Lower leg skin (tissue), 4 donors: ENCODE measurements around the gene DRD3. TPM values are rescaled to one million over a fixed set of nuclear protein-coding genes. Genes with fewer than 3 reads are reported as not detected.

Experiments
- DNase-seq, 2 donors: peaks; one replicate each; pipeline ENCODE4 v3.0.0-alpha.2; 2019; ENCODE audit warnings: low spot score in 2 of 2
- H3K4me3 ChIP-seq: fragments of 200-600 bp; sonication (generic); 2 replicates; pipeline ENCODE4 v1.5.1; 2017; ENCODE audit warnings: mild to moderate bottlenecking, low read depth; ENCODE audit not compliant: poor library complexity, severe bottlenecking
- CTCF ChIP-seq, 3 donors: fragments of 450-650 bp; IDR thresholded peaks; one replicate each; pipeline ENCODE4 v1.5.1; 2016; ENCODE audit warnings: antibody characterized with exemption in 3 of 3, mild to moderate bottlenecking in 3 of 3, moderate library complexity in 2 of 3
- POLR2A ChIP-seq, 2 donors: fragments of 450-650 bp; IDR thresholded peaks; one replicate each; pipeline ENCODE4 v1.6.1; 2016 to 2017; ENCODE audit warnings: antibody characterized with exemption in 2 of 2, mild to moderate bottlenecking in 1 of 2, moderate library complexity in 1 of 2
- WGBS, 2 donors: methylation state at CpG; one replicate each; pipeline ENCODE4 v1.1.5; 2018; 5-methylcytosine and 5-hydroxymethylcytosine counted together
- intact Hi-C: fragments of 100-400 bp; cut with DNase I; formaldehyde crosslinking; loops from one replicate; pipeline ENCODE4 v1.15.0; 2023; ENCODE audit warnings: low total_unique reads
- total RNA-seq, 4 donors: library from RNA; depleted of rRNA; stranded (reverse); fragments of >200 nt; gene quantifications; one replicate each; pipeline ENCODE4 v1.1.0, GENCODE V29; 2016

Gene DRD3
- total RNA-seq, 4 donors from 2014 or later: not detected

DNA sequence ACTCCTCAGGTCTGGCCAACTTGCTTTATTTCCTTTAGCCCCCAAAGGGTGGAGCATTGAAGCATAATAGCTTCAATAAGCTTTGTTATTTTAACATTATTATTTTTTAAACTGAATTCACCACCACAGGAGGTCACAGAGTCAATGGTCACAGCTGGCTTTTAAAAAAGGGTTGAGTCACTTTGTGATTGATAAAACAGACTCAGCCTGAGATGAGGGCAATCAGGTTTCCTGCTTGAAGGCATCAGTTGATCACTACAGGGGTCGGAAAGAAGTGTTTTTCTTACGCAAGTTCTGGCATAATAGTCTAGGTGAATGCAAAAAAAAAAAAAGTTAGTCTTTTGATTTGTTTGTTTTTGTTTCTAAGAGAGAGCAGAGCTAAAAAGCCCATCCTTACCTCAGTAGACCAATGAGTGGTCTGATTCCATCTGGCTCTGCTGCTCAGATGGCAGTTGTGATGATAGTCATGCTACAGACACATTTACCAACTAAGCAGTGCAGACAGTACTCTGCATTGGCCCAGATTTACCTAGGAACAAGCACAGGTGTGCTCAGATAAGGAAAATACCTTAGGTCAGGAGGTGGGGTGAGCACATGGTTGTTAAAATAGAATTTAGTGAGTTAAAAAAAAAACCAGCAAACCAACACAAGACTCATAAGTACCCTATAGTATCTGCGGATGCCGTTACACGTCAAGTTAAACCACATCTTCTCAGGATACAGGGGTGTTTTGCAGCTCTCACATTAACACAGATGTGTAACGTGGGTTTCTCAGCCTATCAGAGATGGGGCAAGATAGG, 35.9 kb upstream of the DRD3 start:
- intact Hi-C loops: no loop called here
- H3K4me3 ChIP-seq: no peak overlapping the region
- WGBS, 2 donors: 67% methylated on average over 6 of the region's 6 CpGs
- TF ChIP-seq CTCF (IDR thresholded peaks at IDR 0.05) (no peak), POLR2A (IDR thresholded peaks at IDR 0.05) (no peak)
- no peak for DNase-seq

DNA sequence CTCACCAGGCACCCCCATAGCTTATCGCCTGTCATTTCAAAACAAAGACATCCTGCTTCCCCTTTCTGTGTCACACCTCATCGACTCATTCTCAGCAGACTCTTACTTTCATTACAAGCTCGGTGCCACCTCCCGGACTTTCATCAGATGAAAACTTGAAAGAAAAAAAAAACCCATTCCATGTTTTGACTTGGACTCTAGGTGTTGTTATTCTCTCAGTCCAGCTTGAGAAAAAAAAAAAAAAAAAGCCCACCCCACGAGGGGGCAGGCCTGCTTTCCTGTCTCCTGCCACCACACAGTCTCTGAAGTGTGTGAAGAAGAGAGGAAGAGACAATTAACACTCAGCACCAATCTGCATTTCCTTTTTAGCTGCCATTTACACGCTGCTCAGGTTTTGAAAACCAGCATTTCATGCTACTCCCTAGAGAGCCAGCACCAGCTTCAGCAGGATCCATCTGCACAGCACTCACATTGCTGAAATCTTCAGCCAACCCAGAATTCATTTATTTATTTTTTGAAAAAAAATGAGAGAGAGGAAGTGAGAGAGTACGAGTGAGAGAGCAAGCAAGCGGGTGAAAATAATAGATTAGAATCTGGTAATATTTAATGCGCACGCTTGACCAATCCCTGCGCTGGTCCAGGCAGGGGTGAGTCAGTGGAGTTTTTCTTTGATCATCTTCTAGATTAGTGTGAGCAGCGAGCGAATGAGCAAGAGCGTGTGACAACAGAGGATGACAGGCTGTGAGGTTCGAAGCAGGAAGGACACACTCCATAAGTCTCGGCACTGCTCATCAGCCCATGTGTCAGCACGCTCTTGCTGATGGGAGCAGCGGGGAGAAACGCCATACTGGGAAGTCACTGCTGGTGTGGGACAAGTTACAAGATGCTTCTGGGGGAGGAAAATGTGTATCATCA, 35.0 kb upstream of the DRD3 start:
- intact Hi-C loops: no loop called here
- DNase-seq: peak in 1 of 2 donors; percentile 20
- 26 to 35% methylated on average over 19 of the region's 19 CpGs for WGBS, 2 donors
- H3K4me3 ChIP-seq: no peak overlapping the region
- TF ChIP-seq POLR2A (IDR thresholded peaks at IDR 0.05): no peak
- no peak for TF ChIP-seq CTCF (IDR thresholded peaks at IDR 0.05)

DNA sequence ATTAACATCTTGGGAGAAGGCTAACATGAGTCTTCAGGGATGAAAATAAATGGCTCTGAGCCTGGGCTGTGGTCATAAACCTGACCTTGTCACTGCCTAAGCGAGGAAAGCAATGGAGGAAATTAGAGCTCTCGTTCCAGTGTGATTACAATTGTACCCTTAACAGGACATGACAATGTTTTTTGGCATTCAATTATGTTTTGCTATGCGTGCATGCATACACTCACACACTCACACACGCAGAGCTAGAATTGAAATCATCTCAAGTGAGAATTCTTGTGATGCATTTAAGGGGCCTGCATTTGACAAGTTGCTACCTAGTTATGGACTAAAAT, 34.4 kb upstream of the DRD3 start:
- TF ChIP-seq CTCF (IDR thresholded peaks at IDR 0.05): no peak
- no peak for TF ChIP-seq POLR2A (IDR thresholded peaks at IDR 0.05)
- no peak for DNase-seq
- intact Hi-C loops: no loop called here
- H3K4me3 ChIP-seq: no peak overlapping the region
- WGBS, 2 donors: 42 to 50% methylated on average over 4 of the region's 4 CpGs

DNA sequence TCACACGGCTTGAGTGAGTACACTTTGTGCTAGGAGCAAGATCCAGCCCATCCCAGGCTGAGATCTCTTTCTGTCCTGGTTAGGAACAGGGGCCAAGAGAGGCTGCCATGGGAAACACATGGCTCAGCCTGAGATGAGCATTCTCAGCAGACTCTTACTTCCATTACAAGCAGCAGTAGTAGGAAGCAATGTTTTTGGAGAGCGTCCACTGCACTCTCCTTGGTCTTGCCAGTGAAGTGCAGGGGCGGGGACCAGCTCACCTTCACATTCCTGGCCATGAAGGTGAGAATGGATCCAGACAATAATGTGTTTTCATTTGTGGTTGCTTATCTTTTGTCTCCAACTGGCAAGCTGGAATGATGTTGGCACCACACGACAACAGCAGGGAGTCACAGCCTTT, 33.8 kb upstream of the DRD3 start:
- DNase-seq: no peak
- TF ChIP-seq CTCF (IDR thresholded peaks at IDR 0.05) (no peak), POLR2A (IDR thresholded peaks at IDR 0.05) (no peak)
- WGBS, 2 donors: 75 to 77% methylated on average over 4 of the region's 4 CpGs
- no peak overlapping the region for H3K4me3 ChIP-seq
- intact Hi-C loops: no loop called here

DNA sequence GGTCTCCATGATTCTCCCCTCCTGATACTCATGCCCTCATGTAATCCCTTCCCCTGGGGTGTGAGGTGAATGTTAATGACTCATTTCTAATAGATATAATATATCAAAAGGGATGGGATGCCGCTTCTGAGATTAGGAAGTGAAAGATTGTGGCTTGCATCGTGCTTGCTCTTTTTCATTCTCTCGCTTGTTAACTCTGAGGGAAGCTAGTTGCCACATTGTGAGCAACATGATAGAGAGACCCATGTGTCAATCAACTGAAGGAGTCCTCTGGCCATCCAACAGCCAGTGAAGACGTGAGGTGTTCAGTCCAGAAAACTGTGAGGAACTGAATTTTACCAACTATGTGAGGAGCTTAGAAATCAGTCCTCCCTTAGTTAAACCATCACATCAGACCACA, 28.9 kb upstream of the DRD3 start:
- H3K4me3 ChIP-seq: no peak overlapping the region
- DNase-seq: no peak
- TF ChIP-seq POLR2A (IDR thresholded peaks at IDR 0.05): no peak
- no peak for TF ChIP-seq CTCF (IDR thresholded peaks at IDR 0.05)
- intact Hi-C loops: no loop called here
- 81 to 83% methylated on average over 4 of the region's 4 CpGs for WGBS, 2 donors
